ENCODE measurements around the gene KCND2.

DNA sequence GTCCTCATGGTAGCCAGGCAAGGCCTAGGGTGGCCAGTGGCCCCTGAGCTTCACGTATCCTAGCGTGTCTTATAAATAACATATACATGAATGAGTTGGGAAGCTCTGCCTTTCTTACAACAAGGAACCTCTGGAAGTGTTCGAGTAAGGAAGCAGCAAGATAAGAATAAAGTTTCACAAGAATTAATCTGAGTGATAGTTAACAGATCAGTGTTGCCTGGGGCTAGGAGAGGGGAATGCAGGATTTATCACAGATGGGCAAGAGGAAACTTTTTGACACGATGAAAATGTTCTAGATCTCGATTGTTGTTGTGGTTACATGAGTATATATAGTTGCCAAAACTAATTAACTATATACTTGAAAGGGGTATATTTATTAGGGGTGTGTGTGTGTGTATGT is 510.7 kb downstream of the KCND2 start:
- TF ChIP-seq ZNF274 (IDR thresholded peaks at IDR 0.05; ENCODE audit: low read depth, low read length) (no peak), YY1 (IDR thresholded peaks at IDR 0.05; ENCODE audit: insufficient read depth, insufficient read length) (no peak), SUZ12 (IDR thresholded peaks at IDR 0.05; ENCODE audit: extremely low read depth, insufficient read depth, insufficient read length) (no peak)

Data from NT2/D1 (cell line).